ENCODE measurements around the gene PWWP2A. TPM values are rescaled to one million over a fixed set of nuclear protein-coding genes. Genes with fewer than 3 reads are reported as not detected.

The PWWP2A gene
- total RNA-seq, 1 donor from 2014 or later: 49.2 TPM

- no peaks in the 10 kb centered on the region for H3K27me3 Mint-ChIP-seq (ENCODE audit: unreplicated experiment)
- no peaks in the 10 kb centered on the region for H3K9me3 Mint-ChIP-seq (ENCODE audit: unreplicated experiment)
- H3K4me1 Mint-ChIP-seq (ENCODE audit: unreplicated experiment): peaks cover 14% of the 10 kb centered on the region
- H3K36me3 Mint-ChIP-seq (ENCODE audit: low read depth, unreplicated experiment): peaks cover 14% of the 10 kb centered on the region
- no peak for DNase-seq (ENCODE audit: low spot score)
- no peak for TF ChIP-seq CTCF (IDR thresholded peaks at IDR 0.05; ENCODE audit: unreplicated experiment)
- H3K4me3 Mint-ChIP-seq (ENCODE audit: unreplicated experiment): no peak overlapping the region
- no peak overlapping the region for H3K27ac Mint-ChIP-seq (ENCODE audit: unreplicated experiment)
These were observed 74.3 kb downstream of the PWWP2A start for GRCh38 chr5:160044967-160045366.

- Mint-ChIP-seq H3K9me3 (ENCODE audit: unreplicated experiment) (no peaks in the 10 kb centered on the region), H3K27me3 (ENCODE audit: unreplicated experiment) (no peaks in the 10 kb centered on the region), H3K4me3 (ENCODE audit: unreplicated experiment) (no peak overlapping the region), H3K27ac (ENCODE audit: unreplicated experiment) (no peak overlapping the region), H3K4me1 (ENCODE audit: unreplicated experiment) (peaks cover 14% of the 10 kb centered on the region), H3K36me3 (ENCODE audit: low read depth, unreplicated experiment) (peaks cover 11% of the 10 kb centered on the region)
- DNase-seq (ENCODE audit: low spot score): no peak
- no peak for TF ChIP-seq CTCF (IDR thresholded peaks at IDR 0.05; ENCODE audit: unreplicated experiment)
These were observed 74.9 kb downstream of the PWWP2A start for GRCh38 chr5:160044391-160044804.

- no peak overlapping the region for H3K27ac Mint-ChIP-seq (ENCODE audit: unreplicated experiment)
- no peak for TF ChIP-seq CTCF (IDR thresholded peaks at IDR 0.05; ENCODE audit: unreplicated experiment)
- DNase-seq (ENCODE audit: low spot score): no peak
- no peaks in the 10 kb centered on the region for H3K27me3 Mint-ChIP-seq (ENCODE audit: unreplicated experiment)
- H3K4me1 Mint-ChIP-seq (ENCODE audit: unreplicated experiment): peaks cover 20% of the 10 kb centered on the region
- H3K36me3 Mint-ChIP-seq (ENCODE audit: low read depth, unreplicated experiment): peaks cover 11% of the 10 kb centered on the region
- H3K9me3 Mint-ChIP-seq (ENCODE audit: unreplicated experiment): no peaks in the 10 kb centered on the region
- peak overlapping the region; percentile 51 for H3K4me3 Mint-ChIP-seq (ENCODE audit: unreplicated experiment)
These were observed 76.6 kb downstream of the PWWP2A start for GRCh38 chr5:160042671-160043070.

Other genes with a start within 250 kb of the PWWP2A start
- gene ADRA1B, start 203.0 kb downstream of the PWWP2A start, total RNA-seq (ENCODE audit: unreplicated experiment): not detected
- gene TTC1, start 110.3 kb downstream of the PWWP2A start, total RNA-seq (ENCODE audit: unreplicated experiment): 49.8 TPM
- gene FABP6, start 110.1 kb upstream of the PWWP2A start, total RNA-seq (ENCODE audit: unreplicated experiment): 1.2 TPM
- 65.0 TPM for gene CCNJL, start 193.1 kb upstream of the PWWP2A start, total RNA-seq (ENCODE audit: unreplicated experiment)

All from endothelial cell (in vitro differentiated cells).